Measurements from ENCODE around the gene FUT3. TPM values are rescaled to one million over a fixed set of nuclear protein-coding genes. Genes with fewer than 3 reads are reported as not detected.

Gene FUT3
- polyA plus RNA-seq, 3 donors = not detected

DNA sequence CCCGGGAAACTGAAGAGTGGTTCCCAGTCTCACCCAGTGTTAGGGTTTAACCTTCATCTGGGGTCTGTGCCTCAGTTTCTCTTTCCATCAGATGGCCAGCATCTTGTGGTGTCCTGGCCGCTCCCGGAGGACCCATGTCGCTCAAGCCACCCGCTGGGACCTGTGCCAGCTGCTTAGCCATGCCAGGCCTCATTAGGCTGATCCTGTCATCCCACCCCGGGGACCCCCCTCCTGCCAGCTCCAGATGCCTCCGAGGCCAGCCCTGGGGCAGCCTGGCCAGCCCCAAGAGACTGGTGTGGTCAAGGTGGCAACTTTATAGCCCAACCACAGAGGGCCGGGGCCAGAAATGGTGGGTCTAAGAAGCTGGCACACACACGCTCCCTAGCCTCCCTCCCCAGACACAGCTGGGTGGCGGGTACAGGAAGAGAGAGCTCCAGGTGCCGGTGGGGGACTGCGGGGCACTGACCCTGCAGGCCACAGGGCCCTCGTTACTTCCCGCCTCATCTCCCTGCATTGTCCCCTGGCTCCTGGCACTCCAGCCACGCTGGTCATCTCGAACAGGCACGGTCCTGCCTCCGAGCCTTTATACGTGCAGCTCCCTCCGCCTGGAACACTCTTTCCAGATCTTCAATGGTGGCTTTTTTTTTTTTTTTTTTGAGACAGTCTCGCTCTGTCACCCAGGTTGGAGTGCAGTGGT is 43.0 kb downstream of the FUT3 start:
- Histone ChIP-seq H3K9ac (ENCODE audit: insufficient read depth, low read length, poor library complexity, severe bottlenecking) (no peak overlapping the region), H3K27ac (ENCODE audit: low read depth in 1 of 2, low read length in 2 of 2) (no peak overlapping the region), H3K4me3 (replicated peaks in 1 of 3; ENCODE audit: low read depth in 2 of 3, low read length in 3 of 3) (no peak overlapping the region), H3K4me2 (replicated peaks; ENCODE audit: extremely low read depth, low read length, poor library complexity, severe bottlenecking) (no peak overlapping the region), H3K79me2 (ENCODE audit: insufficient read depth, low read length) (no peaks in the 10 kb centered on the region), H3K27me3 (ENCODE audit: control insufficient read depth in 2 of 2, insufficient read depth in 2 of 2, low read length in 2 of 2) (peaks cover 10 to 34% of the 10 kb centered on the region in 2 donors), H4K20me1 (ENCODE audit: insufficient read depth, low read length) (no peaks in the 10 kb centered on the region), H2AFZ (ENCODE audit: insufficient read depth, low read depth, low read length, poor library complexity, severe bottlenecking) (no peak overlapping the region), H3K4me1 (ENCODE audit: control insufficient read depth in 1 of 2, insufficient read depth in 2 of 2, low read length in 2 of 2) (peaks cover 14% of the 10 kb centered on the region in 2 donors), H3K36me3 (replicated peaks in 1 of 2; ENCODE audit: control insufficient read depth in 1 of 2, insufficient read depth in 2 of 2, low read length in 2 of 2) (no peaks in the 10 kb centered on the region), H3K9me3 (replicated peaks in 1 of 2; ENCODE audit: control insufficient read depth in 1 of 2, insufficient read depth in 1 of 2, low read length in 2 of 2) (peaks cover 10 to 17% of the 10 kb centered on the region in 2 donors)
- no peak for DNase-seq
- peaks cover 0 to 20% (median 13%) of the 10 kb centered on the region in 7 donors for H3K9me3 Mint-ChIP-seq
- TF ChIP-seq CTCF (IDR thresholded peaks at IDR 0.05) = no peak
- no peak overlapping the region for H3K27ac Mint-ChIP-seq
- H3K4me3 Mint-ChIP-seq = no peak overlapping the region
- intact Hi-C loops (cut with micrococcal nuclease) = loop anchor here in 1 of 2 donors (5.0 to 10.0 kb wide), 2 partner anchors 84 to 217 kb away; no protein-coding TSS in a partner anchor
- peaks cover 32 to 43% (median 42%) of the 10 kb centered on the region in 3 donors for H3K27me3 Mint-ChIP-seq (ENCODE audit: low read depth in 3 of 3)
- peaks cover 19% of the 10 kb centered on the region for H3K4me1 Mint-ChIP-seq
- H3K36me3 Mint-ChIP-seq = peaks cover 0 to 6% of the 10 kb centered on the region in 2 donors
- 85% methylated on average over 12 of the region's 21 CpGs for WGBS (ENCODE audit: insufficient coverage)

DNA sequence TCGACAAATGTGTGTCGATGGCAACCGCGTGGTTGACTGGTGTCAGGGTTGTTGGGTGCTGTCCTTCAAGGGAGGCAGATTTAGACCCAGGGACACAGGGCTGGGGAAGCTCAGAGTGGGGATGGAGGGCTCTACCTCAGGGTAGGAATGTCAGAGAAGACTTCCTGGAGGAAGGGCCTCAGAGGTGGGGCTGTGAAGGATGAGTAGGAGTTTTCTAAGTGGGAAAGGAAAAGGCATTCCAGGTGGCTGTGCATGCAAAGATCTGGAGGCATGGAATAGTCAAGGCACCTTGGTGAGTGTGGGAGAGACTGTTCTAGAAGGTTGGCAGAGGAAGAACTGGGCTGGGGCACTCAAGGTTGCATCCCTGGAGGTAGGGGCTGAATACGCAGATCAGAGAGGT is 44.3 kb downstream of the FUT3 start:
- Histone ChIP-seq H3K9ac (ENCODE audit: insufficient read depth, low read length, poor library complexity, severe bottlenecking) (no peak overlapping the region), H3K4me1 (ENCODE audit: control insufficient read depth in 1 of 2, insufficient read depth in 2 of 2, low read length in 2 of 2) (peaks cover 15 to 16% of the 10 kb centered on the region in 2 donors), H3K36me3 (replicated peaks in 1 of 2; ENCODE audit: control insufficient read depth in 1 of 2, insufficient read depth in 2 of 2, low read length in 2 of 2) (no peaks in the 10 kb centered on the region), H4K20me1 (ENCODE audit: insufficient read depth, low read length) (no peaks in the 10 kb centered on the region), H3K4me2 (replicated peaks; ENCODE audit: extremely low read depth, low read length, poor library complexity, severe bottlenecking) (no peak overlapping the region), H3K79me2 (ENCODE audit: insufficient read depth, low read length) (no peaks in the 10 kb centered on the region), H3K27ac (ENCODE audit: low read depth in 1 of 2, low read length in 2 of 2) (no peak overlapping the region), H2AFZ (ENCODE audit: insufficient read depth, low read depth, low read length, poor library complexity, severe bottlenecking) (no peak overlapping the region), H3K9me3 (replicated peaks in 1 of 2; ENCODE audit: control insufficient read depth in 1 of 2, insufficient read depth in 1 of 2, low read length in 2 of 2) (peaks cover 10 to 17% of the 10 kb centered on the region in 2 donors), H3K27me3 (ENCODE audit: control insufficient read depth in 2 of 2, insufficient read depth in 2 of 2, low read length in 2 of 2) (peaks cover 10 to 48% of the 10 kb centered on the region in 2 donors), H3K4me3 (replicated peaks in 1 of 3; ENCODE audit: low read depth in 2 of 3, low read length in 3 of 3) (no peak overlapping the region)
- Mint-ChIP-seq H3K36me3 (peaks cover 0 to 6% of the 10 kb centered on the region in 2 donors), H3K4me1 (peaks cover 22% of the 10 kb centered on the region), H3K27me3 (ENCODE audit: low read depth in 3 of 3) (peaks cover 44 to 57% (median 55%) of the 10 kb centered on the region in 3 donors), H3K27ac (peak overlapping the region in 1 of 7 donors; percentile 69), H3K4me3 (peak overlapping the region in 1 of 2 donors; percentile 21), H3K9me3 (peaks cover 0 to 22% (median 13%) of the 10 kb centered on the region in 7 donors)
- DNase-seq = no peak
- no peak for TF ChIP-seq CTCF (IDR thresholded peaks at IDR 0.05)
- 100% methylated on average over 1 of the region's 5 CpGs for WGBS (ENCODE audit: insufficient coverage)
- intact Hi-C loops (cut with micrococcal nuclease) = loop anchor here in 1 of 2 donors (5.0 to 10.0 kb wide), 2 partner anchors 85 to 218 kb away; no protein-coding TSS in a partner anchor
